Sigmoid colon (tissue), 4 donors: ENCODE results near the gene GPBAR1.

Source experiments
- EP300 ChIP-seq, 4 donors: sonication (generic); formaldehyde crosslinking; IDR thresholded peaks; one replicate each; pipeline ENCODE4 v1.6.1; 2017; ENCODE audit warnings: antibody characterized with exemption in 4 of 4
- POLR2A ChIP-seq, 2 donors: fragments of 450-650 bp; IDR thresholded peaks; one replicate each; pipeline ENCODE4 v1.6.1; 2016; ENCODE audit warnings: antibody characterized with exemption in 2 of 2, mild to moderate bottlenecking in 2 of 2, moderate library complexity in 2 of 2
- POLR2AphosphoS5 ChIP-seq, 4 donors: sonication (generic); formaldehyde crosslinking; IDR thresholded peaks; one replicate each; pipeline ENCODE4 v1.6.1; 2017; ENCODE audit warnings: antibody characterized with exemption in 4 of 4
- TF ChIP-seq, protein P1 (sequence below), 4 experiments: fragments of 450-650 bp in 3 of 4; fragments of 200-600 bp in 1 of 4; IDR thresholded peaks; one replicate each; pipeline ENCODE4 v1.5.1; 2016 to 2019; ENCODE audit warnings: antibody characterized with exemption in 4 of 4, mild to moderate bottlenecking in 3 of 4, moderate library complexity in 2 of 4

DNA sequence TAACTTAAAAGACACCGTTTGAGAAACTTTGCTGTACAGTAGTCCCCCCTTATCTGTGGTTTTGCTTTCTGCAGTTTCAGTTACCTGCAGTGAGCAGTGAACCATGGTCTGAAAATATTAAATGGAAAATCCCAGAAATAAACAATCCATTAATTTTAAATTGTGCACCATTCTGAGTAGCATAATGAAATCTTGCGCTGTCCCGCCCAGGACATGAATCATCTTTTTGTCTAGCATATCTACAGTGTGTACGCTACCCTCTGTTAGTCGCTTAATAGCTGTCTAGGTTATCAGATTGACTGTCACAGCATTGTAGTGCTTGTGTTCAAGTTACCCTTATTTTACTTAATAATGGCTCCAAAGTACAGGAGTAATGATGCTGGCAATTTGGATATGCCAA lies 37.8 kb upstream of the GPBAR1 start:
- TF ChIP-seq, protein P1, sequence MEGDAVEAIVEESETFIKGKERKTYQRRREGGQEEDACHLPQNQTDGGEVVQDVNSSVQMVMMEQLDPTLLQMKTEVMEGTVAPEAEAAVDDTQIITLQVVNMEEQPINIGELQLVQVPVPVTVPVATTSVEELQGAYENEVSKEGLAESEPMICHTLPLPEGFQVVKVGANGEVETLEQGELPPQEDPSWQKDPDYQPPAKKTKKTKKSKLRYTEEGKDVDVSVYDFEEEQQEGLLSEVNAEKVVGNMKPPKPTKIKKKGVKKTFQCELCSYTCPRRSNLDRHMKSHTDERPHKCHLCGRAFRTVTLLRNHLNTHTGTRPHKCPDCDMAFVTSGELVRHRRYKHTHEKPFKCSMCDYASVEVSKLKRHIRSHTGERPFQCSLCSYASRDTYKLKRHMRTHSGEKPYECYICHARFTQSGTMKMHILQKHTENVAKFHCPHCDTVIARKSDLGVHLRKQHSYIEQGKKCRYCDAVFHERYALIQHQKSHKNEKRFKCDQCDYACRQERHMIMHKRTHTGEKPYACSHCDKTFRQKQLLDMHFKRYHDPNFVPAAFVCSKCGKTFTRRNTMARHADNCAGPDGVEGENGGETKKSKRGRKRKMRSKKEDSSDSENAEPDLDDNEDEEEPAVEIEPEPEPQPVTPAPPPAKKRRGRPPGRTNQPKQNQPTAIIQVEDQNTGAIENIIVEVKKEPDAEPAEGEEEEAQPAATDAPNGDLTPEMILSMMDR (IDR thresholded peaks at IDR 0.05) = no peak
- TF ChIP-seq EP300 (IDR thresholded peaks at IDR 0.05) (no peak), POLR2AphosphoS5 (IDR thresholded peaks at IDR 0.05) (no peak), POLR2A (IDR thresholded peaks at IDR 0.05) (no peak)
